Osteocyte (in vitro differentiated cells): ENCODE data around the gene SOCS3. TPM values are rescaled to one million over a fixed set of nuclear protein-coding genes. Genes with fewer than 3 reads are reported as not detected.

Source experiments
- DNase-seq: peaks from one replicate; pipeline ENCODE4 v3.0.0; 2021; ENCODE audit warnings: mixed read lengths; ENCODE audit not compliant: unreplicated experiment; ENCODE audit errors: extremely low spot score
- H3K27ac Mint-ChIP-seq: one replicate; pipeline ENCODE4 v1.8.0; 2021; ENCODE audit warnings: mild to moderate bottlenecking, mixed read lengths; ENCODE audit not compliant: unreplicated experiment
- H3K27me3 Mint-ChIP-seq: one replicate; pipeline ENCODE4 v1.8.0; 2021; ENCODE audit warnings: mixed read lengths; ENCODE audit not compliant: unreplicated experiment
- H3K36me3 Mint-ChIP-seq: one replicate; pipeline ENCODE4 v1.8.0; 2021; ENCODE audit warnings: mixed read lengths; ENCODE audit not compliant: unreplicated experiment
- H3K4me1 Mint-ChIP-seq: one replicate; pipeline ENCODE4 v1.8.0; 2021; ENCODE audit warnings: mixed read lengths; ENCODE audit not compliant: unreplicated experiment
- H3K4me3 Mint-ChIP-seq: one replicate; pipeline ENCODE4 v1.8.0; 2021; ENCODE audit warnings: mild to moderate bottlenecking, moderate library complexity, mixed read lengths; ENCODE audit not compliant: unreplicated experiment
- H3K9me3 Mint-ChIP-seq: one replicate; pipeline ENCODE4 v1.8.0; 2021; ENCODE audit warnings: mixed read lengths; ENCODE audit not compliant: unreplicated experiment
- CTCF ChIP-seq: fragments of 200-600 bp; sonication (generic); IDR thresholded peaks from 2 replicates; pipeline ENCODE4 v1.5.0; 2021; ENCODE audit warnings: antibody characterized with exemption, mild to moderate bottlenecking, moderate library complexity
- total RNA-seq: library from RNA; stranded (reverse); gene quantifications from 2 replicates; pipeline ENCODE4 v1.2.1, GENCODE V29; 2021

The SOCS3 gene
- total RNA-seq, 1 donor from 2014 or later = 86.4 TPM

DNA sequence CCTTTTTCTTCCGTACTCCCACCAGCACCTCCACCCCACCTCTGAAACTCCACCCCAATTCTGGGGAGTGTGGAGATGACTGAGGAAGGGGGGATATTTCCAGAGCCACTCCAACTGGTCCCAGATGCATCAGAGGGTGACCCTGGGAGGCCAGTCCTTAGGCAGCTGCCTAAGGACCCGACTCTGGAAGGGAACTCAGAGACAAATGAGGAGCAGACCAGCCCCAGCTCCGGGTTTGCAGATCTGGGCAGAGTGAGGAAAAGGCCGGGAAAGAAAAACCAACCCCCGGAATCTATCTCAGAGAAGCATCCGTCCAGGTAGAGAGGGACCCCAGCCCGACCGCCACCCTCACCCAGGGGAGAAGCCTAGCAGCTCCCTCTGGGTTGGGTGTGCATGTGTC is 41.5 kb downstream of the SOCS3 start:
- H3K4me1 Mint-ChIP-seq = peaks cover 55% of the 10 kb centered on the region
- no peaks in the 10 kb centered on the region for H3K9me3 Mint-ChIP-seq
- no peaks in the 10 kb centered on the region for H3K27me3 Mint-ChIP-seq
- no peak overlapping the region for H3K27ac Mint-ChIP-seq
- DNase-seq = no peak
- TF ChIP-seq CTCF = no peak
- no peak overlapping the region for H3K4me3 Mint-ChIP-seq
- H3K36me3 Mint-ChIP-seq = no peaks in the 10 kb centered on the region

DNA sequence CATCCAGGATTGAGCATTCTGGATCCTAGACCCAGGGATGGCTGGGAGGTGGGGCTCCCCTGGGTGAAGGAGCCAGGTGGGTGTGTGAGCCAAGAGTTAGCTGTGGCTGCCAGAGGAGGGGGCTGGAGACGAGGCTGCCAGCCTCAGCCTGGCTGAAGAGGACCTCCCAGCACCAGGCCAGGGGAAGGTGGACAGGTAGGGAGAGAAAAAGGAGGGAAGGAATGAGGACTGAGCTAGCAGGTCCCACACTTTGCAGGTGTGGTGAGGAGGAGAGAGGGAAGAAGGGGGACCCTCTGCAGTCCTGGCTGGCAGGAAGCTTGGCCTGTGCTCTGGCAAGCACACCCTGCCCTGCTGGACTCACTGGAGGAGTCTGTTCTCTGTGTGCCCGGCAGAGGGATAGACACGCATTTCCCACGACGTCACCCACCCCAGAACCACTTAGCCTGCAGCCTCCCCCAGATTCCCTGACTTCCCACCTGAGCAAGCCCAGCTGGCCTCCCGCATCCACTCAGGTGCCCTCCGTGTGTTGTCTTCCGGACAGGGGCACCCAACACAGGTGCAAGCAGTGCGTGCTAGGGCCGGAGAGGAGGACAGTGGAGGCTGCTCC is 42.0 kb downstream of the SOCS3 start:
- DNase-seq = no peak
- no peak for TF ChIP-seq CTCF
- Mint-ChIP-seq H3K9me3 (no peaks in the 10 kb centered on the region), H3K36me3 (no peaks in the 10 kb centered on the region), H3K4me3 (no peak overlapping the region), H3K27me3 (no peaks in the 10 kb centered on the region), H3K4me1 (peaks cover 52% of the 10 kb centered on the region), H3K27ac (no peak overlapping the region)

GRCh38 chr17:78316867-78317789 is 42.7 kb downstream of the SOCS3 start:
- no peaks in the 10 kb centered on the region for H3K36me3 Mint-ChIP-seq
- H3K27ac Mint-ChIP-seq = peak overlapping the region; percentile 98
- H3K4me1 Mint-ChIP-seq = peaks cover 48% of the 10 kb centered on the region
- no peak for DNase-seq
- TF ChIP-seq CTCF = no peak
- no peaks in the 10 kb centered on the region for H3K9me3 Mint-ChIP-seq
- H3K4me3 Mint-ChIP-seq = peak overlapping the region; percentile 48
- no peaks in the 10 kb centered on the region for H3K27me3 Mint-ChIP-seq

DNA sequence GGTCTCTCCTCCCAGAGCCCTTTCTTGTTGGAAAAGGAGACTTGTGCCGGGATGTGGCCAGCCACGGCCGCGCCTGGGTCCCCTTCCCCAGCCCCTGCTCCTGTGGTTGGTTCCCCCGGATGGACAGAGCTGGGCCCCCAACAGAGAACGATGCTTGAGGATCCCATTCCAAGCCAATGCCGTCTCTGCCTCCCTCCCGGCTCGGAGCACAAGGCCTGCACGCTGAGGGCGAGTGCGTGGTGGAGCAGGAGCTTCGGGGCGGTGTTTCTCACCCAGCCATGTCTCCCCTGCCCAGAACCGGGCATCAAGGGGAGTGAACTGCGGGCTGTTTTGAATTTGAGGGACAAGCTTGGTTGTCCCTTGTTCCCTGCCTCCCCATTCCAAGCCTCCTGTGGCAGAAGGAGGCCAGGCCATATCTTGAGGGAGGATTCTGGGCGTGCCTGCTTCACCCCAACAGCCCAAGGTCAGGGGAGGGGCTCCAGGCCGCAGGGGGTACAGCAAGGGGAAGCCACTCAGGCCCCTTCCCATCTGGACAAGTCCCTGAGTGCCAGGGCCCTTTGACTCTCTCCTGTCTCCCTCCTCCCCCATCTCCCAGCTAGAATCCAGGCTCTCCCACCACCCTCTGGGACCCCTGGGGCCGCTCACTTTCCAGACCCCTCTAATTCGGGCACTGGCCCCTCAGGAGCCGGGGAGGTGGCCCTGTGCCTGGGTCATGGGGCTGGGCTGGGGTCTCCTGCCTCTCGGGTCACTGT is 43.6 kb downstream of the SOCS3 start:
- Mint-ChIP-seq H3K27ac (peak overlapping the region; percentile 98), H3K4me3 (peak overlapping the region; percentile 48), H3K27me3 (no peaks in the 10 kb centered on the region), H3K9me3 (no peaks in the 10 kb centered on the region), H3K36me3 (no peaks in the 10 kb centered on the region), H3K4me1 (peaks cover 49% of the 10 kb centered on the region)
- DNase-seq = no peak
- TF ChIP-seq CTCF = no peak
